ENCODE measurements around the gene PDXK. TPM values are rescaled to one million over a fixed set of nuclear protein-coding genes. Genes with fewer than 3 reads are reported as not detected.

The PDXK gene
- total RNA-seq, 1 experiment from 2014 or later = 175 TPM

- no peak overlapping the region for H3K4me3 ChIP-seq
- H3F3A ChIP-seq (ENCODE audit: insufficient read depth, low read depth) = no peaks in the 10 kb centered on the region
- H3K9me3 ChIP-seq (ENCODE audit: insufficient read depth, low read depth) = no peaks in the 10 kb centered on the region
- H3K4me1 ChIP-seq (replicated peaks; ENCODE audit: insufficient read depth) = no peaks in the 10 kb centered on the region
- no peak for DNase-seq
- CTCF ChIA-PET = no interaction called here
- intact Hi-C loops (cut with micrococcal nuclease; ENCODE audit: unreplicated experiment) = no loop called here
- no peak overlapping the region for H3K27ac ChIP-seq
- TF ChIP-seq CTCF (conservative IDR thresholded peaks at IDR 0.05) (no peak), EZH2 (IDR thresholded peaks at IDR 0.05; ENCODE audit: low read depth) (no peak)
- H3K27me3 ChIP-seq (ENCODE audit: insufficient read depth, low read depth) = no peaks in the 10 kb centered on the region
- H3K79me2 ChIP-seq (ENCODE audit: low read depth) = no peaks in the 10 kb centered on the region
- BruUV-seq (replicated peaks) = no TSS peak
- no peaks in the 10 kb centered on the region for H4K20me1 ChIP-seq (ENCODE audit: insufficient read depth)
- H3K36me3 ChIP-seq (ENCODE audit: low read depth) = peaks cover 5% of the 10 kb centered on the region; the same call in 1 of the 2 replicates
- no peaks in the 10 kb centered on the region for H3K9me2 ChIP-seq (ENCODE audit: insufficient read depth)
- POLR2A ChIA-PET (ENCODE audit: unreplicated experiment) = no interaction called here
- H2AFZ ChIP-seq = no peak overlapping the region
- H3K4me2 ChIP-seq = no peak overlapping the region
These were observed 34.5 kb upstream of the PDXK start for GRCh38 chr21:43684424-43684823.

GRCh38 chr21:43686811-43687565 is 31.9 kb upstream of the PDXK start:
- Histone ChIP-seq H3K4me3 (no peak overlapping the region), H2AFZ (no peak overlapping the region), H3K79me2 (ENCODE audit: low read depth) (no peaks in the 10 kb centered on the region), H3K4me2 (no peak overlapping the region), H4K20me1 (ENCODE audit: insufficient read depth) (no peaks in the 10 kb centered on the region), H3K9me3 (ENCODE audit: insufficient read depth, low read depth) (no peaks in the 10 kb centered on the region), H3K27ac (no peak overlapping the region), H3F3A (ENCODE audit: insufficient read depth, low read depth) (no peaks in the 10 kb centered on the region), H3K4me1 (replicated peaks; ENCODE audit: insufficient read depth) (no peaks in the 10 kb centered on the region), H3K36me3 (ENCODE audit: low read depth) (peaks cover 5% of the 10 kb centered on the region; the same call in 1 of the 2 replicates), H3K27me3 (ENCODE audit: insufficient read depth, low read depth) (no peaks in the 10 kb centered on the region), H3K9me2 (ENCODE audit: insufficient read depth) (no peaks in the 10 kb centered on the region)
- intact Hi-C loops (cut with micrococcal nuclease; ENCODE audit: unreplicated experiment) = no loop called here
- POLR2A ChIA-PET (ENCODE audit: unreplicated experiment) = no interaction called here
- CTCF ChIA-PET = no interaction called here
- TF ChIP-seq CTCF (conservative IDR thresholded peaks at IDR 0.05) (no peak), EZH2 (IDR thresholded peaks at IDR 0.05; ENCODE audit: low read depth) (no peak)
- no peak for DNase-seq
- no TSS peak for BruUV-seq (replicated peaks)

GRCh38 chr21:43687566-43688399 is 31.1 kb upstream of the PDXK start:
- no peaks in the 10 kb centered on the region for H4K20me1 ChIP-seq (ENCODE audit: insufficient read depth)
- BruUV-seq (replicated peaks) = TSS peak; percentile 37
- no peaks in the 10 kb centered on the region for H3F3A ChIP-seq (ENCODE audit: insufficient read depth, low read depth)
- H3K4me2 ChIP-seq = no peak overlapping the region
- no peak for DNase-seq
- H2AFZ ChIP-seq = no peak overlapping the region
- H3K27me3 ChIP-seq (ENCODE audit: insufficient read depth, low read depth) = no peaks in the 10 kb centered on the region
- H3K9me2 ChIP-seq (ENCODE audit: insufficient read depth) = no peaks in the 10 kb centered on the region
- TF ChIP-seq EZH2 (IDR thresholded peaks at IDR 0.05; ENCODE audit: low read depth) (no peak), CTCF (conservative IDR thresholded peaks at IDR 0.05) (no peak)
- ChIA-PET CTCF (no interaction called here), POLR2A (ENCODE audit: unreplicated experiment) (no interaction called here)
- H3K36me3 ChIP-seq (ENCODE audit: low read depth) = peaks cover 5% of the 10 kb centered on the region; the same call in 1 of the 2 replicates
- H3K9me3 ChIP-seq (ENCODE audit: insufficient read depth, low read depth) = no peaks in the 10 kb centered on the region
- no peaks in the 10 kb centered on the region for H3K79me2 ChIP-seq (ENCODE audit: low read depth)
- no peaks in the 10 kb centered on the region for H3K4me1 ChIP-seq (replicated peaks; ENCODE audit: insufficient read depth)
- no peak overlapping the region for H3K27ac ChIP-seq
- intact Hi-C loops (cut with micrococcal nuclease; ENCODE audit: unreplicated experiment) = no loop called here
- H3K4me3 ChIP-seq = no peak overlapping the region

Data from PC-9 (cell line).